HK-2 (cell line): ENCODE data around the gene KIAA0586.
"Not testable (repeated sequence)": the region's sequence is repeated elsewhere in the genome, so short reads cannot be mapped to it uniquely, and the experiment has no call there.

Experiments
- DNase-seq: peaks from one replicate; pipeline ENCODE4 v3.0.0-alpha.2; 2018; ENCODE audit not compliant: unreplicated experiment

Gene KIAA0586

GRCh38 chr14:58549105-58549757, 121.7 kb downstream of the KIAA0586 start:
- no peak for DNase-seq

GRCh38 chr14:58553959-58554358, 126.4 kb downstream of the KIAA0586 start:
- DNase-seq: no peak

- DNase-seq: no peak
Observed at GRCh38 chr14:58555647-58556046, 128.1 kb downstream of the KIAA0586 start.

GRCh38 chr14:58557242-58557641, 129.7 kb downstream of the KIAA0586 start:
- DNase-seq: no peak

- no peak for DNase-seq
Observed at GRCh38 chr14:58560208-58560607, 132.7 kb downstream of the KIAA0586 start.

GRCh38 chr14:58562141-58562540, 134.6 kb downstream of the KIAA0586 start:
- DNase-seq: no peak

- no peak for DNase-seq
Observed at GRCh38 chr14:58563978-58564377, 136.5 kb downstream of the KIAA0586 start.

- no peak for DNase-seq
Observed at GRCh38 chr14:58565832-58566231, 138.3 kb downstream of the KIAA0586 start.

GRCh38 chr14:58566979-58567378, 139.5 kb downstream of the KIAA0586 start:
- DNase-seq: no peak

- DNase-seq: no peak
Observed at GRCh38 chr14:58568322-58568721, 140.8 kb downstream of the KIAA0586 start.

GRCh38 chr14:58571256-58571655, 143.7 kb downstream of the KIAA0586 start:
- DNase-seq: no peak

GRCh38 chr14:58571769-58572472, 144.4 kb downstream of the KIAA0586 start:
- peak; percentile 33 for DNase-seq

- DNase-seq: no peak
Observed at GRCh38 chr14:58572473-58572853, 144.9 kb downstream of the KIAA0586 start.

GRCh38 chr14:58572863-58573262, 145.3 kb downstream of the KIAA0586 start:
- no peak for DNase-seq

GRCh38 chr14:58574623-58575022, 147.1 kb downstream of the KIAA0586 start:
- DNase-seq: no peak

GRCh38 chr14:58575956-58576355, 148.4 kb downstream of the KIAA0586 start:
- no peak for DNase-seq

GRCh38 chr14:58580035-58580434, 152.5 kb downstream of the KIAA0586 start:
- not testable (repeated sequence) for DNase-seq

GRCh38 chr14:58581389-58581788, 153.9 kb downstream of the KIAA0586 start:
- DNase-seq: not testable (repeated sequence)

- DNase-seq: no peak
Observed at GRCh38 chr14:58584383-58584782, 156.9 kb downstream of the KIAA0586 start.

- DNase-seq: no peak
Observed at GRCh38 chr14:58587271-58587670, 159.8 kb downstream of the KIAA0586 start.

GRCh38 chr14:58588321-58588720, 160.8 kb downstream of the KIAA0586 start:
- not testable (repeated sequence) for DNase-seq

GRCh38 chr14:58593977-58594376, 166.5 kb downstream of the KIAA0586 start:
- DNase-seq: no peak

- DNase-seq: no peak
Observed at GRCh38 chr14:58597041-58597440, 169.5 kb downstream of the KIAA0586 start.
